NCI-H146 treated with DMSO at 0.1 percent for 48 hours (cell line): ENCODE results near the gene TBCC.
"Not testable (repeated sequence)": the region's sequence is repeated elsewhere in the genome, so short reads cannot be mapped to it uniquely, and the experiment has no call there.

ENCODE experiments used
- DNase-seq: peaks from one replicate; lab custom pipeline; 2025; ENCODE audit not compliant: unreplicated experiment; lab: John Stamatoyannopoulos, UW

Gene TBCC

GRCh38 chr6:42745640-42746462, at the start of gene TBCC:
TSS of gene TBCC (minus strand) at chr6:42746103. CDS start at chr6:42746073, 30 bp downstream.
- DNase-seq: peak; percentile 99

GRCh38 chr6:42795651-42796050, 49.7 kb upstream of the TBCC start:
- no peak for DNase-seq

GRCh38 chr6:42791706-42792320, 45.9 kb upstream of the TBCC start:
- DNase-seq: peak; percentile 56

- no peak for DNase-seq
Observed at GRCh38 chr6:42790549-42791181, 44.8 kb upstream of the TBCC start.

GRCh38 chr6:42788671-42789070, 42.8 kb upstream of the TBCC start:
- DNase-seq: no peak

- no peak for DNase-seq
Observed at GRCh38 chr6:42787063-42787472, 41.2 kb upstream of the TBCC start.

GRCh38 chr6:42786525-42786985, 40.7 kb upstream of the TBCC start:
- no peak for DNase-seq

- DNase-seq: peak; percentile 78
Observed at GRCh38 chr6:42784717-42785498, 39.0 kb upstream of the TBCC start.

GRCh38 chr6:42783876-42784642, 38.2 kb upstream of the TBCC start:
- DNase-seq: peak; percentile 71

- peak; percentile 60 for DNase-seq
Observed at GRCh38 chr6:42783177-42783875, 37.4 kb upstream of the TBCC start.

- DNase-seq: peak; percentile 90
Observed at GRCh38 chr6:42782689-42783176, 36.8 kb upstream of the TBCC start.

GRCh38 chr6:42781796-42782688, 36.1 kb upstream of the TBCC start, which contains the start of gene BICRAL:
TSS of gene BICRAL (plus strand) at chr6:42782052. CDS start at chr6:42822023, 39,971 bp downstream.
- peak; percentile 81 for DNase-seq

- DNase-seq: no peak
Observed at GRCh38 chr6:42781546-42781795, 35.6 kb upstream of the TBCC start.

GRCh38 chr6:42779521-42779920, 33.6 kb upstream of the TBCC start:
- no peak for DNase-seq

GRCh38 chr6:42778122-42778521, 32.2 kb upstream of the TBCC start:
- no peak for DNase-seq

GRCh38 chr6:42777126-42777822, 31.4 kb upstream of the TBCC start:
- no peak for DNase-seq

- not testable (repeated sequence) for DNase-seq
Observed at GRCh38 chr6:42774821-42775487, 29.1 kb upstream of the TBCC start.

GRCh38 chr6:42774201-42774600, 28.3 kb upstream of the TBCC start:
- no peak for DNase-seq
